Tibial nerve (tissue), 4 donors: Measurements from ENCODE around the gene AIFM3. TPM values are rescaled to one million over a fixed set of nuclear protein-coding genes. Genes with fewer than 3 reads are reported as not detected.
"Not testable (repeated sequence)": the region's sequence is repeated elsewhere in the genome, so short reads cannot be mapped to it uniquely, and the experiment has no call there.

Source experiments
- DNase-seq, 2 donors: peaks; one replicate each; pipeline ENCODE4 v3.0.0-alpha.2; 2019; ENCODE audit warnings: low spot score in 2 of 2
- H3K27ac ChIP-seq, 4 donors: fragments of 200-600 bp; sonication (generic) in 3 of 4; one replicate each; pipeline ENCODE4 v1.5.1; 2017 to 2019; ENCODE audit warnings: mild to moderate bottlenecking in 1 of 4
- H3K27me3 ChIP-seq, 2 donors: fragments of 200-600 bp; sonication (generic) in 1 of 2; one replicate each; pipeline versions ENCODE4 v1.5.1 to v1.6.0; 2017 to 2019
- H3K36me3 ChIP-seq, 3 donors: fragments of 200-600 bp; sonication (generic); one replicate each; pipeline ENCODE4 v1.5.1; 2018 to 2019
- H3K4me1 ChIP-seq, 4 donors: fragments of 200-600 bp; sonication (generic) in 3 of 4; one replicate each; pipeline ENCODE4 v1.5.1; 2017 to 2019
- H3K4me3 ChIP-seq, 4 donors: fragments of 200-600 bp; sonication (generic) in 3 of 4; one replicate each; pipeline ENCODE4 v1.5.1; 2017 to 2019; ENCODE audit warnings: mild to moderate bottlenecking in 1 of 4, moderate library complexity in 1 of 4
- H3K9me3 ChIP-seq, 4 donors: fragments of 200-600 bp; sonication (generic) in 3 of 4; one replicate each; pipeline ENCODE4 v1.5.1; 2017 to 2019
- CTCF ChIP-seq, 5 experiments: fragments of 200-600 bp in 3 of 5; fragments of 450-650 bp in 2 of 5; sonication (generic) in 3 of 5; IDR thresholded peaks; one replicate each; pipeline ENCODE4 v1.5.1; 2016 to 2019; ENCODE audit warnings: antibody characterized with exemption in 5 of 5, mild to moderate bottlenecking in 3 of 5, moderate library complexity in 2 of 5
- EP300 ChIP-seq, 2 donors: sonication (generic); formaldehyde crosslinking; IDR thresholded peaks; one replicate each; pipeline ENCODE4 v1.6.1; 2017; ENCODE audit warnings: antibody characterized with exemption in 2 of 2, mild to moderate bottlenecking in 1 of 2
- POLR2A ChIP-seq, 2 donors: fragments of 450-650 bp; IDR thresholded peaks; one replicate each; pipeline ENCODE4 v1.6.1; 2017; ENCODE audit warnings: antibody characterized with exemption in 2 of 2, mild to moderate bottlenecking in 2 of 2, moderate library complexity in 2 of 2
- WGBS, 2 donors: methylation state at CpG; one replicate each; pipeline ENCODE4 v1.1.5; 2018; 5-methylcytosine and 5-hydroxymethylcytosine counted together
- total RNA-seq, 4 donors: library from RNA; depleted of rRNA; stranded (reverse); fragments of >200 nt; gene quantifications; one replicate each; pipeline ENCODE4 v1.1.0, GENCODE V29; 2016

The AIFM3 gene
- total RNA-seq, 4 donors from 2014 or later, result 0.59 to 3.1 (median 1.8) TPM

GRCh38 chr22:20968281-20968977 lies 1.4 kb downstream of the AIFM3 start:
- 85 to 86% methylated on average over 7 of the region's 7 CpGs for WGBS, 2 donors
- Histone ChIP-seq H3K27me3 (peaks cover 0 to 22% of the 10 kb centered on the region in 2 donors), H3K4me1 (peaks cover 0 to 19% (median 11%) of the 10 kb centered on the region in 4 donors), H3K9me3 (no peaks in the 10 kb centered on the region), H3K27ac (no peak overlapping the region), H3K36me3 (no peaks in the 10 kb centered on the region), H3K4me3 (no peak overlapping the region)
- TF ChIP-seq POLR2A (IDR thresholded peaks at IDR 0.05) (no peak), EP300 (IDR thresholded peaks at IDR 0.05) (no peak), CTCF (IDR thresholded peaks at IDR 0.05) (no peak)
- DNase-seq, result no peak

DNA sequence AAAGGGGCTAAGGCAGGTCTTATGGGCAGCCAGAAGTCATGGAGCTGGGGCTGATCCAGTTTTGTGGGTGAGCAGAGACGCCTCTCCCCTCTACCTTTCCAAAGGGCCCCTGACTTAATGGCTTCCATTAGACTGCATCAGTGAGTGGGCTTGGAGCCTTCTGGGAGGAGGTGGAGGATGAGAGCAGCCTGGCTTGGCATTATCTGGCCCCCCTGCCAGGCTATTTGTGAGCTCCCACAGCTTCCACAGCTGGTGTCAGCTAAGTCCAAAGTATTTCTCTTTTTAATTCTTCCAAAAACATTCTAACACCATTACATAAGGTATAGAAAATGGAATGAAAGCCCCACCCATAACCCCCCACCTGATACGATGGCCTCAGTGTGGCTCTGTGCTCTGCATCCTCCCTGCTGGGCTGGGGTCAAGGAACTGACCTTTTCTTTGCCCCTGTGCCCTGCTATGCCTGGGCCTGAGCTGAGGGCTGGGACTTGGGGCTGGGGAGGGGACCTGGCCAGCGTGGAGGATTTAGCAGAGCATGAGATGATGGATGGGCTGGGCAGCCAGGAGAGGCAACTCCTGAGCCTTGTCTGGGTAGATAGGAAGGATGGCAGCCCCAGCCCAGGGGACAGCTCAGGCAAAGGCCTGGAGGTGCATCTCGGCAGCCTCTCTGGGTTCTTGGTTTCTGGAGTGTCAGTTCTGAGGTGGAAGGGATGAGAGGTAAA lies 4.0 kb downstream of the AIFM3 start:
- no peak overlapping the region for H3K27ac ChIP-seq
- no peaks in the 10 kb centered on the region for H3K36me3 ChIP-seq
- TF ChIP-seq CTCF (IDR thresholded peaks at IDR 0.05) (no peak), POLR2A (IDR thresholded peaks at IDR 0.05) (no peak), EP300 (IDR thresholded peaks at IDR 0.05) (no peak)
- peaks cover 0 to 4% (median 0%) of the 10 kb centered on the region in 4 donors for H3K4me1 ChIP-seq
- 51 to 68% methylated on average over 4 of the region's 4 CpGs for WGBS, 2 donors
- no peaks in the 10 kb centered on the region for H3K9me3 ChIP-seq
- H3K27me3 ChIP-seq, result no peaks in the 10 kb centered on the region
- H3K4me3 ChIP-seq, result no peak overlapping the region
- no peak for DNase-seq

GRCh38 chr22:20972014-20972694 lies 5.1 kb downstream of the AIFM3 start:
- H3K4me1 ChIP-seq, H3K36me3 ChIP-seq, H3K4me3 ChIP-seq, H3K27ac ChIP-seq, DNase-seq, H3K9me3 ChIP-seq, H3K27me3 ChIP-seq: not testable (repeated sequence)
- WGBS, 2 donors, result 83% methylated on average over 11 of the region's 11 CpGs

GRCh38 chr22:20972933-20973577 lies 6.0 kb downstream of the AIFM3 start:
- no peak overlapping the region for H3K27ac ChIP-seq
- peaks cover 0 to 3% (median 0%) of the 10 kb centered on the region in 4 donors for H3K4me1 ChIP-seq
- WGBS, 2 donors, result 69 to 70% methylated on average over 20 of the region's 21 CpGs
- no peaks in the 10 kb centered on the region for H3K36me3 ChIP-seq
- no peak overlapping the region for H3K4me3 ChIP-seq
- no peaks in the 10 kb centered on the region for H3K27me3 ChIP-seq
- TF ChIP-seq EP300 (IDR thresholded peaks at IDR 0.05), result no peak
- no peak for TF ChIP-seq POLR2A (IDR thresholded peaks at IDR 0.05)
- no peak for TF ChIP-seq CTCF (IDR thresholded peaks at IDR 0.05)
- DNase-seq, result no peak
- peaks cover 0 to 3% (median 0%) of the 10 kb centered on the region in 4 donors for H3K9me3 ChIP-seq

DNA sequence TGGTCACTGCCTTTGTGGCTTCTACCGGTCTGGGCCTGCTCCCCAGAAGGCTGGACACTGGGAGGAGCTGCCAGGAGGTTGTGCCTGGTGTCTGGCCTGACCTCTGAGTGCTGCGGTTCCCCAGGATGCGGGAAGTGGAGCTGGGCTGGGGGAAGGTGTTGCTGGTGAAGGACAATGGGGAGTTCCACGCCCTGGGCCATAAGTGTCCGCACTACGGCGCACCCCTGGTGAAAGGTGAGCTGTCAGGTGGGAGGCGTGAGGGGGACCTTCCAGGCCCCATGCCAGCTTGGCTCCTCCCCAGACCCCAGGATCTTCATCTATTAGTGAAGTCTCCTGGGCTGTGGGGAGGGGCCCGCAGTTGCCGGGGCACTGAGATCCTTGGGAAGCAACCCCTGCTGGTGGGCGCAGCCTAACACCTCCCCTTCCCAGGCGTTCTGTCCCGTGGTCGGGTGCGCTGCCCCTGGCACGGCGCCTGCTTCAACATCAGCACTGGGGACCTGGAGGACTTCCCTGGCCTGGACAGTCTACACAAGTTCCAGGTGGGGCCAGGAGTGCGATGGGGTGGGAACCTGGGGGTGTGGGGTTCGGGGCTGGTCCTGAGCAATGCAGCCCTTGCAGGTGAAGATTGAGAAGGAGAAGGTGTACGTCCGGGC lies 6.7 kb downstream of the AIFM3 start:
- WGBS, 2 donors, result 64 to 72% methylated on average over 19 to 21 of the region's 21 CpGs
- Histone ChIP-seq H3K36me3 (no peaks in the 10 kb centered on the region), H3K4me1 (no peaks in the 10 kb centered on the region), H3K9me3 (peaks cover 0 to 10% (median 0%) of the 10 kb centered on the region in 4 donors), H3K27ac (no peak overlapping the region), H3K4me3 (no peak overlapping the region), H3K27me3 (no peaks in the 10 kb centered on the region)
- DNase-seq, result no peak
- TF ChIP-seq EP300 (IDR thresholded peaks at IDR 0.05) (no peak), POLR2A (IDR thresholded peaks at IDR 0.05) (no peak), CTCF (IDR thresholded peaks at IDR 0.05) (no peak)
